SU-DHL-6 (cell line): ENCODE measurements around the gene CMTM8.

Experiments used
- H2AFZ ChIP-seq: fragments of 200-600 bp; sonication (generic); 2 replicates; pipeline ENCODE4 v1.6.1; 2014; ENCODE audit warnings: low read depth, mild to moderate bottlenecking, moderate library complexity, mixed read lengths, antibody characterized with exemption, low read length; ENCODE audit not compliant: severe bottlenecking
- H3F3A ChIP-seq: fragments of 200-600 bp; shearing (Covaris generic); 2 replicates; pipeline ENCODE4 v1.6.0; 2016; ENCODE audit warnings: antibody characterized with exemption, mild to moderate bottlenecking; ENCODE audit not compliant: insufficient read depth
- H3K27ac ChIP-seq: fragments of 200-600 bp; sonication (generic); 2 replicates; pipeline ENCODE4 v1.5.1; 2016; ENCODE audit warnings: low read depth, mild to moderate bottlenecking, low read length, moderate library complexity, mixed read lengths
- H3K27me3 ChIP-seq: fragments of 200-600 bp; sonication (generic), shearing (Covaris generic); 2 replicates; pipeline ENCODE4 v1.6.0; 2014; ENCODE audit warnings: mild to moderate bottlenecking, low read length
- H3K36me3 ChIP-seq: fragments of 200-600 bp; sonication (generic); 2 replicates; pipeline ENCODE4 v1.6.1; 2014; ENCODE audit warnings: mild to moderate bottlenecking, low read length, mixed read lengths
- H3K4me2 ChIP-seq: fragments of 300-600, 200-600 bp; shearing (Covaris generic), sonication (generic); 2 replicates; pipeline ENCODE4 v1.6.0; 2014; ENCODE audit warnings: low read length, low read depth, mild to moderate bottlenecking; ENCODE audit not compliant: poor library complexity, severe bottlenecking
- H3K4me3 ChIP-seq: fragments of 200-600 bp; sonication (generic); 2 replicates; pipeline ENCODE4 v1.5.1; 2014; ENCODE audit warnings: antibody characterized with exemption, low read length, mild to moderate bottlenecking, mixed read lengths; ENCODE audit not compliant: insufficient read depth, poor library complexity, severe bottlenecking
- H3K79me2 ChIP-seq: fragments of 200-600 bp; sonication (generic); 2 replicates; pipeline ENCODE4 v1.6.1; 2014; ENCODE audit warnings: mild to moderate bottlenecking, low read length, moderate library complexity; ENCODE audit not compliant: insufficient read depth
- H3K9ac ChIP-seq: fragments of 200-600 bp; sonication (generic); 2 replicates; pipeline ENCODE4 v1.7.0; 2014; ENCODE audit warnings: mild to moderate bottlenecking, low read length
- H3K9me2 ChIP-seq: fragments of 200-600 bp; sonication (generic); replicated peaks from 2 replicates; pipeline ENCODE4 v1.6.1; 2014; ENCODE audit warnings: low read length; ENCODE audit not compliant: insufficient read depth
- H3K9me3 ChIP-seq: fragments of 200-600 bp; sonication (generic); 2 replicates; pipeline ENCODE4 v1.6.1; 2014; ENCODE audit warnings: low read length, mixed read lengths; ENCODE audit not compliant: insufficient read depth
- H4K20me1 ChIP-seq: fragments of 200-600 bp; sonication (generic); 2 replicates; pipeline ENCODE4 v1.6.1; 2014; ENCODE audit warnings: low read depth, mild to moderate bottlenecking, antibody characterized with exemption, low read length, moderate library complexity, mixed read lengths
- EZH2phosphoT487 ChIP-seq: fragments of 200-600 bp; sonication (generic), shearing (Covaris generic); conservative IDR thresholded peaks from 2 replicates; pipeline ENCODE4 v1.6.1; 2018; ENCODE audit warnings: mild to moderate bottlenecking, antibody characterized with exemption, low read length, moderate library complexity, mixed read lengths
- TF ChIP-seq, protein P1 (sequence below): fragments of 200-600 bp; sonication (generic); IDR thresholded peaks from one replicate; pipeline ENCODE4 v1.5.1; 2017; ENCODE audit warnings: antibody characterized with exemption, mild to moderate bottlenecking, low read length, moderate library complexity; ENCODE audit not compliant: insufficient read depth, poor library complexity, severe bottlenecking

Gene CMTM8

DNA sequence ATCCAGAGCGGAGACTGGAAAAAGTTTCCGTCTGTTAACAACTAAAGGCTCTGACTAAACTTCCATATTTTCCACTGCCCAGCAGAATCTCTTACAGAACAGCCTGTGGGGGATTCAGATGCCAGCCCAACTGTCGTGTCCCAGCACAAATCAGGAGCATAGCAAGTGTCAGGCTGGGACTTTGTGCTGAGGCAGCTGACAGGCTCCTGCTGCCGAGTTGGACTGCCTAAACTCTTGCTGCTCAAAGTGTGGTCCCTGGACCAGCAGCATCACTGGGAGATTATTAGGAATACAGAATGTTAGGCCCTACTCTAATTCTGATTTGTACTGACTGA is 122.0 kb downstream of the CMTM8 start:
- no peaks in the 10 kb centered on the region for H3K9me3 ChIP-seq
- H3K36me3 ChIP-seq = no peaks in the 10 kb centered on the region
- H3K4me2 ChIP-seq = no peak overlapping the region
- H3K27me3 ChIP-seq = no peaks in the 10 kb centered on the region
- TF ChIP-seq, protein P1, sequence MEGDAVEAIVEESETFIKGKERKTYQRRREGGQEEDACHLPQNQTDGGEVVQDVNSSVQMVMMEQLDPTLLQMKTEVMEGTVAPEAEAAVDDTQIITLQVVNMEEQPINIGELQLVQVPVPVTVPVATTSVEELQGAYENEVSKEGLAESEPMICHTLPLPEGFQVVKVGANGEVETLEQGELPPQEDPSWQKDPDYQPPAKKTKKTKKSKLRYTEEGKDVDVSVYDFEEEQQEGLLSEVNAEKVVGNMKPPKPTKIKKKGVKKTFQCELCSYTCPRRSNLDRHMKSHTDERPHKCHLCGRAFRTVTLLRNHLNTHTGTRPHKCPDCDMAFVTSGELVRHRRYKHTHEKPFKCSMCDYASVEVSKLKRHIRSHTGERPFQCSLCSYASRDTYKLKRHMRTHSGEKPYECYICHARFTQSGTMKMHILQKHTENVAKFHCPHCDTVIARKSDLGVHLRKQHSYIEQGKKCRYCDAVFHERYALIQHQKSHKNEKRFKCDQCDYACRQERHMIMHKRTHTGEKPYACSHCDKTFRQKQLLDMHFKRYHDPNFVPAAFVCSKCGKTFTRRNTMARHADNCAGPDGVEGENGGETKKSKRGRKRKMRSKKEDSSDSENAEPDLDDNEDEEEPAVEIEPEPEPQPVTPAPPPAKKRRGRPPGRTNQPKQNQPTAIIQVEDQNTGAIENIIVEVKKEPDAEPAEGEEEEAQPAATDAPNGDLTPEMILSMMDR = no peak
- no peak for TF ChIP-seq EZH2phosphoT487
- H4K20me1 ChIP-seq = no peaks in the 10 kb centered on the region
- H3K9ac ChIP-seq = no peak overlapping the region
- H3K79me2 ChIP-seq = no peaks in the 10 kb centered on the region
- H3F3A ChIP-seq = no peaks in the 10 kb centered on the region
- H3K9me2 ChIP-seq = no peaks in the 10 kb centered on the region
- H3K4me3 ChIP-seq = no peak overlapping the region
- H3K27ac ChIP-seq = no peak overlapping the region
- no peak overlapping the region for H2AFZ ChIP-seq

DNA sequence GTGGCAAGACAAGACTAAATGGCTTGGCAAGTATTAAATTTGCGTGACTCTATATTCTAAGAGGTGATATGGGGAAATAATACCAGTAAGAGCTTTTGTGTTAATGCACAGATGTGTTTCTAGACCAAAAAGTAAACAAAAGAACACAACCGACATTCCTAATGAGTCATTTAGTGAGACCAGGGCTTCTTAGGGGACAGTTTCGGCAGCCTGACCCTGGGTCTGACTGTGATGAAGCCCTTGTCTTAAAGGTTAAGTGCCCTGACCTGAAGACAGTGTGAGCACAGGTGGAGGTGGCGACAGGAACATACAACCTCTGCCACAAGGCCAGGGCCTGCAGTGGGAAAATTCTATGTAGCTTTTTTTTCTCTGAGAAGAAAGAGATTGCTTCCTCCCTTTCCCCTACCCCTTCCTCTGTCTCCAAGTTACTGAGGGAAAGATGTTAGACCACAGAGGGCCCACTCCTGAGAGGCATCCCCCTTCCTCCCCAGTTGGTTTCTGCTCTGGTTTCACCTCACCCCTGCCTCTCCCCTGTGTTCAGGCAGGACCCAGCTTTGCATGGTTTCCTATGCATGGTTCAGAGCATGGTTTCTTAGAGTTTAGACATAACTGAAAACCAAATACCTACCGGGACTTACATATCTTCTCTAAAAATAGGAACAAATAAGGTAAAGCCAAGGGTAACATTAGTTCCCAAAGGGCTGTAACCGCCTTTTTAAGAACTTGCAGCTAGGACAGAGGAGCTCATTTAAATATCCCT is 128.3 kb downstream of the CMTM8 start:
- no peaks in the 10 kb centered on the region for H3K27me3 ChIP-seq
- H4K20me1 ChIP-seq = no peaks in the 10 kb centered on the region
- no peaks in the 10 kb centered on the region for H3K9me2 ChIP-seq
- H3F3A ChIP-seq = no peaks in the 10 kb centered on the region
- no peak overlapping the region for H3K27ac ChIP-seq
- no peak overlapping the region for H3K4me3 ChIP-seq
- no peaks in the 10 kb centered on the region for H3K9me3 ChIP-seq
- H3K4me2 ChIP-seq = no peak overlapping the region
- H3K9ac ChIP-seq = no peak overlapping the region
- H3K36me3 ChIP-seq = no peaks in the 10 kb centered on the region
- H2AFZ ChIP-seq = no peak overlapping the region
- no peaks in the 10 kb centered on the region for H3K79me2 ChIP-seq
- TF ChIP-seq EZH2phosphoT487 = no peak
- TF ChIP-seq, protein P1 = no peak

DNA sequence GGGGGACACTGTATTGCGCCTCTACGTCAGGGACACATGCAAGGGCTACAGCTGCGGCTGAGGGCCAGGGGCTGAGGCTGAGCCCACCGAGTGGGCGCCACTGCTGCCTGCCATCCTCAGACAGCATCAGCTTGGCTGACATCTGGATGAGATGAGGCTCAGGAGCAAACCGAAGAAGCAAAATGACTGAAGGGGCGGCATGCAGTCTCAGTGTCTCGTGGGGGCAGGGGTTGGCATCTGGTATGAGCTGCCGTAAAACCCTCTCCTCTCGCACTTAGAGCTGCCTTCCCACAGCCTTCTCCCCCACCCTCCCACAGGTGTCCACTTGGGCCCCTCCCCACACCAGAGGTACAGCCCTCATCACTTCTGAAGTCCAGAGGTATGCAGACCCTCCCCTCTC is 129.0 kb downstream of the CMTM8 start:
- no peaks in the 10 kb centered on the region for H3K36me3 ChIP-seq
- no peak for TF ChIP-seq EZH2phosphoT487
- TF ChIP-seq, protein P1 = no peak
- no peaks in the 10 kb centered on the region for H3K9me2 ChIP-seq
- H3F3A ChIP-seq = no peaks in the 10 kb centered on the region
- H3K79me2 ChIP-seq = no peaks in the 10 kb centered on the region
- H3K9ac ChIP-seq = no peak overlapping the region
- no peaks in the 10 kb centered on the region for H4K20me1 ChIP-seq
- no peak overlapping the region for H3K4me3 ChIP-seq
- no peaks in the 10 kb centered on the region for H3K9me3 ChIP-seq
- H3K4me2 ChIP-seq = no peak overlapping the region
- no peak overlapping the region for H3K27ac ChIP-seq
- no peak overlapping the region for H2AFZ ChIP-seq
- no peaks in the 10 kb centered on the region for H3K27me3 ChIP-seq
